IPS DF 19.7 (cell line): ENCODE results near the gene SLC25A33.

ENCODE experiments used
- DNase-seq: peaks from one replicate; pipeline ENCODE4 v3.0.0-alpha.2; 2013; ENCODE audit warnings: low read depth, low spot score

SLC25A33 gene

GRCh38 chr1:9600861-9601834, 61.9 kb downstream of the SLC25A33 start:
- no peak for DNase-seq

- no peak for DNase-seq
Measured at GRCh38 chr1:9601942-9602793, 62.9 kb downstream of the SLC25A33 start.

GRCh38 chr1:9602794-9603167, 63.5 kb downstream of the SLC25A33 start:
- no peak for DNase-seq

- DNase-seq: no peak
Measured at GRCh38 chr1:9603307-9603706, 64.0 kb downstream of the SLC25A33 start.

- DNase-seq: no peak
Measured at GRCh38 chr1:9603766-9604753, 64.8 kb downstream of the SLC25A33 start.

- no peak for DNase-seq
Measured at GRCh38 chr1:9604836-9605235, 65.6 kb downstream of the SLC25A33 start.

GRCh38 chr1:9605946-9606455, 66.7 kb downstream of the SLC25A33 start:
- DNase-seq: no peak

GRCh38 chr1:9606458-9606857, 67.2 kb downstream of the SLC25A33 start:
- DNase-seq: no peak

GRCh38 chr1:9606948-9607347, 67.7 kb downstream of the SLC25A33 start:
- DNase-seq: no peak

- no peak for DNase-seq
Measured at GRCh38 chr1:9607352-9607751, 68.1 kb downstream of the SLC25A33 start.

- no peak for DNase-seq
Measured at GRCh38 chr1:9609998-9610397, 70.7 kb downstream of the SLC25A33 start.

GRCh38 chr1:9610548-9610947, 71.3 kb downstream of the SLC25A33 start:
- no peak for DNase-seq

- no peak for DNase-seq
Measured at GRCh38 chr1:9611716-9612115, 72.5 kb downstream of the SLC25A33 start.

GRCh38 chr1:9612162-9612845, 73.0 kb downstream of the SLC25A33 start:
- no peak for DNase-seq

GRCh38 chr1:9612871-9613624, 73.8 kb downstream of the SLC25A33 start:
- DNase-seq: no peak

GRCh38 chr1:9613625-9614299, 74.5 kb downstream of the SLC25A33 start:
- DNase-seq: no peak

GRCh38 chr1:9615316-9616063, 76.2 kb downstream of the SLC25A33 start:
- no peak for DNase-seq

GRCh38 chr1:9618909-9619679, 79.8 kb downstream of the SLC25A33 start:
- no peak for DNase-seq
